HG02678 (cell line): Measurements from ENCODE around the gene MRPS25.

Experiments
- ATAC-seq: cut with Tn5 transposase; IDR thresholded peaks from one replicate; pipeline ENCODE4 v1.9.1; 2021; ENCODE audit warnings: mild to moderate bottlenecking, moderate library complexity; ENCODE audit not compliant: unreplicated experiment

Gene MRPS25

GRCh38 chr3:15064835-15065549 is at the start of gene MRPS25:
Gene MRPS25 (minus strand): TSS chr3:15065315. CDS start chr3:15065194, 121 bp downstream.
- peak; percentile 96 for ATAC-seq

GRCh38 chr3:15113884-15114283 is 48.8 kb upstream of the MRPS25 start:
- no peak for ATAC-seq

- no peak for ATAC-seq
Measured at GRCh38 chr3:15113471-15113870, 48.4 kb upstream of the MRPS25 start.

GRCh38 chr3:15112011-15112410 is 46.9 kb upstream of the MRPS25 start:
- ATAC-seq = no peak

- ATAC-seq = no peak
Measured at GRCh38 chr3:15110206-15110605, 45.1 kb upstream of the MRPS25 start.

GRCh38 chr3:15108869-15109268 is 43.8 kb upstream of the MRPS25 start:
- ATAC-seq = no peak

GRCh38 chr3:15108082-15108545 is 43.0 kb upstream of the MRPS25 start:
- ATAC-seq = peak; percentile 78

GRCh38 chr3:15107075-15107947 is 42.2 kb upstream of the MRPS25 start:
- ATAC-seq = no peak

- ATAC-seq = no peak
Measured at GRCh38 chr3:15102836-15103235, 37.7 kb upstream of the MRPS25 start.

GRCh38 chr3:15102256-15102655 is 37.1 kb upstream of the MRPS25 start:
- ATAC-seq = no peak

- peak; percentile 17 for ATAC-seq
Measured at GRCh38 chr3:15099364-15100098, 34.4 kb upstream of the MRPS25 start.

GRCh38 chr3:15098503-15099363 is 33.6 kb upstream of the MRPS25 start, which contains the start of gene RBSN:
Gene RBSN (minus strand): TSS chr3:15099148. CDS start chr3:15096120, 3,028 bp downstream.
- ATAC-seq = peak; percentile 90

GRCh38 chr3:15097891-15098290 is 32.8 kb upstream of the MRPS25 start:
- ATAC-seq = no peak

GRCh38 chr3:15096046-15096445 is 30.9 kb upstream of the MRPS25 start:
- ATAC-seq = no peak

GRCh38 chr3:15094187-15094875 is 29.2 kb upstream of the MRPS25 start:
- ATAC-seq = no peak

- no peak for ATAC-seq
Measured at GRCh38 chr3:15092686-15093085, 27.6 kb upstream of the MRPS25 start.

GRCh38 chr3:15091575-15091974 is 26.5 kb upstream of the MRPS25 start:
- no peak for ATAC-seq

GRCh38 chr3:15089201-15089600 is 24.1 kb upstream of the MRPS25 start:
- no peak for ATAC-seq

GRCh38 chr3:15086699-15087098 is 21.6 kb upstream of the MRPS25 start:
- ATAC-seq = no peak

GRCh38 chr3:15086263-15086662 is 21.1 kb upstream of the MRPS25 start:
- ATAC-seq = no peak
